ENCODE measurements around the gene KDF1.

DNA sequence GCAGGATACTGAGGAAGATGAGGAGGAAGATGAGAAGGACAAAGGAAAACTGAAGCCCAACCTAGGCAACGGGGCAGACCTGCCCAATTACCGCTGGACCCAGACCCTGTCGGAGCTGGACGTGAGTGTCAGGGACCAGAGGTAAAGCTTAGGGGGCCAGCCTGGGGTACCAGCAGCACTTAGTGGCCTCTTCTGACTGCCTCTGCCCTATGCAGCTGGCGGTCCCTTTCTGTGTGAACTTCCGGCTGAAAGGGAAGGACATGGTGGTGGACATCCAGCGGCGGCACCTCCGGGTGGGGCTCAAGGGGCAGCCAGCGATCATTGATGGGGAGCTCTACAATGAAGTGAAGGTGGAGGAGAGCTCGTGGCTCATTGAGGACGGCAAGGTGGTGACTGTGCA is 17.6 kb downstream of the KDF1 start:
- TF ChIP-seq GATA2 (IDR thresholded peaks at IDR 0.05; ENCODE audit: low read depth, low read length): no peak
- no peak for TF ChIP-seq GATA3 (IDR thresholded peaks at IDR 0.05; ENCODE audit: low read depth, low read length)

Measured in SH-SY5Y (cell line).